GM18517 (cell line): ENCODE data around the gene MSMB.
"Not testable (repeated sequence)": the region's sequence is repeated elsewhere in the genome, so short reads cannot be mapped to it uniquely, and the experiment has no call there.

Experiments used
- ATAC-seq: cut with Tn5 transposase; IDR thresholded peaks from one replicate; pipeline ENCODE4 v1.9.1; 2021; ENCODE audit warnings: mild to moderate bottlenecking, moderate library complexity; ENCODE audit not compliant: unreplicated experiment

The MSMB gene

DNA sequence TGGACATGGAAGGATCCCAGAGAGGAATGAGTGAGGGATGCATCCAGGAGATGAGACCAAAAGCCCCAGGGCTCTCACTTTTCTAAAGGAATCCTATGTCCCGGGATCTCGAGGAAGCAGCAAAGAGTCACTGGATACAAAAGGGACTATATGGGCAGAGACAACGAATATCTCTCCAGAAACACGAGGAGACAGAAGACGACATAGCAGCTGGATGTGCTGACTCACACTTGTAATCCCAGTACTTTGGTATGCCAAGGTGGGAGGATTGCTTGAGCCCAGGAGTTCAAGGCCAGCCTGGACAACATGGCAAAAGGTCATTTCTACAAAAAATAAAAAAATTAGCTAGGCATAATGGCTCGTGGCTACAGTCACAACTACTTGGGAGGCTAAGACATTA lies 24.7 kb upstream of the MSMB start:
- no peak for ATAC-seq

DNA sequence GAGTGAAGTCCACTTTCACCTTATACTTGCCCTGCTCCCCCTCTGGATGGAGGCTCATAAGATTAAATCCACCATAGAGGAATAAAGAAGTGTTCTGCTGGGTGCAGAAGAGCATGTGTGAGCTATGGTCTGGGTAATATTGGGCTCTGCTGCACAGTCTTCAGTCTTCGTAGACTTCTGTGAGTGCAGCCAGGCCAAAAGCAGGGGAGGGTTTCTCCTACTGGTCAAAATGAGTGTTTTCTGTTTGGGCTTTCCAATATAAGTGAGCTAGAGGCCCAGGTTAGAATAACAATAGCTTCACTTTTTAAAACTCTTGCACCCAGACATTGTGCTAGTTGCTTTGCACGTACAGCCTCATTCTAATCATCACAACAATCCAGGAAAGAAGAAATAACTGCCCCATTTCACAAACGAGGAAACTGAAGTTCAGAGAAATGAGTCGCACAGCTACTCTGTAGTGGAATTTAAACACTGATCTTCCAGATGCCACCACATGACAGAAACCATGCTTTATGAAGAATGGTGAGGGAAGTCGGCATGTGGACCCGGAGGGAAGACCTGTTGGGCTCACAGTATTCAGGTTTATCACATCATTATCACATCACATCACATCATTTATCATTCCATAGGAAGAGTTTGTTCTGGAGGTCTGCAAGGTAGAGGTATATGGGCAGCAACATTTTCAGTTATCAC lies 23.8 kb upstream of the MSMB start:
- no peak for ATAC-seq

DNA sequence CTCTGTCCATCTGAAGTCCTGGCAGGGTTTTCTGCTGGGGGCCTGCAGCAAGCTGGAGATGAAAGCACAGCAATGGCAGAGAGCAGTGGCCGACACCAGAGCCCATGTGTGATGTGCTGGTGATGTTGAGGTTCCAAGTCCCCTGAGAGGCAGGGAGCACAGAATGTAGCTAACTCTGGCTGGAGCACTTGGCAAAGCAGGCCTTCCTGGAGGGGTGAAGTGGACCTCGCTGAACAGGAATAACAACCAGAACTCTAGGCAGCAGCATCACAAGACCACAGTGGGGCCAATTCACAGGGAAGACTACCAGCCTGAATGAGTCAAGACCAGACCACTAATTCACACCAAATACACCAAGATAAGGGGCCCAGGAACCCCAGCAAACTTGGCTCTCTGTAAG lies 22.8 kb upstream of the MSMB start:
- ATAC-seq, result no peak

DNA sequence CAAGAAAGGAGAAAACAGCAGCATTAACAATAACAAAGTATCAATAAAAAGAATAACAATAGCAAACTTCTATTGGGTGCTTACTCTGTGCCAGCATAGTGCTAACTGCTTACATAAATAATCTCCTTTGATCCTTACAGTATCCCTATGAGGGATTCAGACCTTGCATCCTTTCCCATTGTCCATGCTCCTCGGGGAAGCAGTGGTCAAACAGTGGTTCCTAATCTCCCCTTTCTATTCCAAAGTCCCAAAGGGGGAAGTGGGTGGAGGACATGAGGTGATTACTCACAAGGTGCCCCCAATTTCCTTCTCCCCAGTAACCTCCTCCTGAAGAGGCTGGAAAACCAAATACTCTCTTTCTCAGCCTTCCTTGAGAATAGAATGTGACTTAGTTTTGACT lies 22.0 kb upstream of the MSMB start:
- no peak for ATAC-seq

- ATAC-seq, result no peak
Observed at GRCh38 chr10:46064269-46064817, 18.3 kb upstream of the MSMB start.

DNA sequence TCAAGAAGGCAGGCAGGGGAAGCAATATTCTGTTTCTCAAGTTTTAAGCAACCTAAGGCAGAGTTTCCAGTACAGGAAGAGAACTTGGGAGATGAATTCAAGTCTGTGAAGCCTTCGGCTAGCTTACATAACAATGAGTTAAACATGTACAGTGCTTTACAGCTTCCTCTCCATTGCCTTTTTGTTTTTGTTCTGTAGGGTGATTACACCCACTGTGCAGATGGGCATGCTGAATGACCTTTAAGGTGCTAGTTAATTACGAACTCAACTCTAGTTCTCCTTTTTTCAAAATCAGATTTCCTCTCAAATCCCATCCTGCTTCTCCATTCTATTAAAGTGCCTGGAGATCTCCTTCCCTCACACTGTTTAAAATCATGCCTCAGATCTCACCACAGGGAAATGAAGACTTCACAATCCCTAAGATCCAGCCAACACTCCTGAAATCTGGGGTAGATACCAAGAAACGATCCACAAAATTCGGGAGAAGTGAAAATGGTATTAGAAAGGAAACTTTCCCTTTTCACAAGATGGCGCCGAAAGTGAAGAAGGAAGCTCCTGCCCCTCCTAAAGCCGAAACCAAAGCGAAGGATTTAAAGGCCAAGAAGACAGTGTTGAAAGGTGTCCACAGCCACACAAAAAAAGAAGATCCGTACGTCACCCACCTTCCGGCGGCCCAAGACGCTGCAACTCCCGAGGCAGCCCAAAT lies 16.8 kb upstream of the MSMB start:
- no peak for ATAC-seq

DNA sequence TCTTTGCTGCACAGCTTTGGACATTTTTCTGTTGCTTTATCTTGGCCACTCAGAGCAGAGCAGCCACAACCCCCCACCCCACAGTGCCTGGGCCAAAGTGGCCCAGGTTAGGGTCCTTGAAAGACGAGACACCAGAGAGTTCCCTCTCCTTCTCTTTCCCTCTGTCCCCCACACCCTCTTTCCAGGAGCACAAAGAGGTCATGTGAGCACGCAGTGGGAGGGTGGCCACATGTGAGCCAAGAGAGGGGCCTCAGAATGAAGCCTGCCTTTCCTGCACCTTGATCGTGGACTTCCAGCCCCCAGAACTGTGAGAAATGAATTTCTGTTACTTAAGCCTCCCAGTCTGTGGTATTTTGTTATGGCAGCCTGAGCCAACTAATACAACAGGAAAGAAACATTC lies 14.6 kb upstream of the MSMB start:
- no peak for ATAC-seq

- not testable (repeated sequence) for ATAC-seq
Observed at GRCh38 chr10:46057927-46058326, 11.9 kb upstream of the MSMB start.

- ATAC-seq, result no peak
Observed at GRCh38 chr10:46057038-46057437, 11.0 kb upstream of the MSMB start.

DNA sequence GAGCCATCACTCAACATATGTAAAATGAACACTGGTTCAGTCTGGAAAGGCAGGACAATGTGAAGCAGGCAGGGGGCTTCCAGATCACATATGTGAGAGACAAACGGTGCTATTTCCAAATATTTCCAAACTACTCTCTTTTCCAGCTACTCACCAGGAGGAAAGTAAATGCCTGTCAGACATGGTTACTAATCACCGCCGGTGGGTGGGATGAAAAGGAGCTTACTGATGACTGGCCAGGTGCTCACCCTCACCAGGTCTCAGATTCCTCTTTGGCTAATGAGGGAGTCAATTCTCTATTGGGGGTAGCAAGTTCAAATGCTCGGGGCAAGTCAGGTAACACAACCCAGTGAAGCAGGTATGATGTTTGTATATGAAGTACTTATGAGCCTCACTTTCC lies 9.7 kb upstream of the MSMB start:
- no peak for ATAC-seq

- no peak for ATAC-seq
Observed at GRCh38 chr10:46053534-46054434, 7.7 kb upstream of the MSMB start.

DNA sequence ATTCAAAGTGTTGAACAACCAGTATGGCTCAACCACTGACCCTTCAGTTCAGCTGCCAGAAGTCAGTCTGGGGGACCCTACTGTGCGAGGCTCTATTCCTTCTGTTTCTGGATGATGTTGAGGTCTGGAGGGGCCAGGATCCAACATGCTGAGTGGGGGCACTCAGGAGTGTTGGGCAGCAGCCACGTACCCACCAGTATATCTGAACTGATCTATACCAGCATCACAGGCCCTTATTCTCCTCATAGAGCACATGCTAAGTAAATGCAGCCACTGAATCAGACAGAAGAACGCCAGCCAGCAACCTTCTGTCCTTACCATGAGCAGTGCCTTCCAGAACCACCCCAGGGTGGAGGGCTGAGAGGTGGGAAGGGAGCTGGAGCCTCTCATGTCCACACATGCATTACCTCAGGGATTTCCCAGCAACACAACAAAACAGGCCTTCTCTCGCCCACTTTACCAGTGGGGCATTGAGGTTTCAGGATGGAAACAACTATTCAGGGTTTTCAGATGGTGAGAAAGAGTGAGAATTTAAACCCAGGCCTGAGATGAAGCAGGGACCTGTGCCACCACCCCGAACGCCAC lies 6.8 kb upstream of the MSMB start:
- no peak for ATAC-seq

DNA sequence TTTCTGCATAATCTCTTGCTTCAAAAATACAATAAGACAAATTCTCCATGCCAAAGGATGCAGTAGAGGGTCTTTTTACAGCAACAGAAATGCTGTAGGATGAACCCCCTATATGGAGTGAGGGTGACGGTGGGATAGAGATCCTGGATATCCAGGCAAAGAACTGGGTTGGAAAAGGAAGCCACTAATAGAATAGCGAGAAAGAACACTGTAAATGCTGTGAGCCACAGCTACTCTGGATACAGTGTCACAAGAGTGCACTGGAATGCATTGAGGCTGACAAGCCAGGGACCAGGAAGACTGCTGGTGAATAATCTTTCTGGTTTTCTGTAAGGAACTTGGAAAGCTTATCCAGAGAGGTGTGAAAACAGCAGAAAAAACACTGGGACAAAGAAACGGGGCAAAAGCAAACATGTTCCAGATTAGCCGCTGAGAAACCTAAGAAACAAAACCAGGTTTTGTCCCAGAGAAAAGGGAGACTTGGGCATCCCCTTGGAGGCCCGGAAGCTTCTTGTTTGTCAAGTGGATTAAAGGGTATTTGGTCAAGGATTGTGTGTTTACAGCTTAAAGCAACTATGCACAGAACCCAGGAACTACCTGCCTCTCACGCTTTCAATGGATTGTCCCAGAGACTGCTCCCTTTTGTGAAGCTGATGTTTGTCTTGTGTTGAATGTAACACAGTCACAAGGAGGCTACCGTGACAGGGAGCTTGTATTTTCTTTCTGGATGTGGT lies 6.2 kb upstream of the MSMB start:
- no peak for ATAC-seq

- ATAC-seq, result no peak
Observed at GRCh38 chr10:46050941-46051623, 5.0 kb upstream of the MSMB start.

DNA sequence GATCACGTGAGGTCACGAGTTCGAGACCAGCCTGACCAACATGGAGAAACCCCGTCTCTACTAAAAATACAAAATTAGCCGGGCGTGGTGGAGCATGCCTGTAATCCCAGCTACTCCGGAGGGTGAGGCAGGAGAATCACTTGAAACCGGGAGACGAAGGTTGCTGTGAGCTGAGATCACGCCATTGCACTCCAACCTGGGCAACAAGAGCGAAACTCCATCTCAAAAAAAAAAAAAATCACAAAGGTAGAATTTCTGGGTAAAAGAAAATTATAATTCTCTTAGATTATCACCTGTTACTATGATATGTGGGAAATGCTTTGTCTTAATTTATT lies 3.4 kb upstream of the MSMB start:
- not testable (repeated sequence) for ATAC-seq

DNA sequence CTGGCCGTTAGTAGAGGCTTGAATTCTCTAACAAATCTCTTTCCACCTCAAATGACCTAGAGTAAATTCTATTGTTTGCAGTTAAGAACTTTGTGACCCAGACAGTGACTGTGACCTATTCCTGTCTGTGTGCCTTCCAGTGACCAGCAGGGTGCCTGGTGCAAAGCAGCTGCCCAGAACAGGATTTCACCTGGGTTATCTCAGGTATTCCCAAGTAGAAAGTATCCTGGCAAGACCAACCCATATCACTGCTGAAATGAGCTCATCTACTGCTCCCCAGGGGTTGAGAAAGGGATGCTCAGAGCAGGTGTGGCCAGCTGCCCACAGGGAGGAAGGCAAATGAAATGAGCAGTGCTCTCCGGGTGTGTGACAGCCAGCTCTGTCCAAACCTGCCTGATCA lies 2.1 kb upstream of the MSMB start:
- ATAC-seq, result no peak

GRCh38 chr10:46042527-46042926 lies 3.5 kb downstream of the MSMB start:
- ATAC-seq, result no peak

- ATAC-seq, result no peak
Observed at GRCh38 chr10:46040004-46040403, 6.1 kb downstream of the MSMB start.

DNA sequence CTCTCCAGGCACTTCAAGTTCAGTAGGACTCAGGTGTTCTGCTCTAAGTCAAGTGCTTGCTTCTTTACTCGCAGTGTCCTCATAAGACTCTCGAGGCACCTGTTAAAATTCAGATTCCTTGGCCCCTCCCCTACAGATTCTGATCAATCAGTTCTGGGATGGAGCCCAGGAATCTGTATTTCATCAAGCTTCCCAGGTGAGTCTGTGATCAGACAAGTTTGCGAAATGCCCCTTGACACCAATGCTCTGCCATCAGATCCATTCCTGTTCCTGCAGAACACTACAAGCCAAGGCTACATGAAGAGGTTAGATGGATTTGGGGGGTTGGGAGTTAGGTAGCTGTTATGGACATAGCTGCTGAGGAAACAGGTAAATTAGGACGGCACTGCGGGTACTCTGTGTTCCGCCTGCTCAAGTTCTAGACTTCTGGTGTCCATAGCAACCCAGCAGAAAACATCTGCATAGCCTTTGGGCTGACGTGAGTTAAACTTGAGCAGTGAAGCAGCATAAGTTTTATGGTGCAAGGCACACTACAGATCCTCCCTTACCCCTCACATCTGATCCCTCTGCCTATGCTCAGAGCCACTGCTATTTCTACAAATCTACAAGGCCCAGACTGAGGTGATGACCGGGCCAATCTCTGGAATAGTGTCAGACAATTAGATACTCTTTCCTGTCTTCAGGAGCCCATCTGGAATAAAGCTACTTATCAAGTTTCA lies 8.8 kb downstream of the MSMB start:
- ATAC-seq, result no peak
